Prostate gland (tissue), 2 donors: ENCODE data around the gene STARD9.

Experiments
- CTCF ChIP-seq, 4 experiments: fragments of 200-600 bp in 2 of 4; fragments of 450-650 bp in 2 of 4; sonication (generic) in 2 of 4; IDR thresholded peaks; 1 replicate in 3 of 4; 2 replicates in 1 of 4; pipeline ENCODE4 v1.5.1; 2016 to 2019; ENCODE audit warnings: antibody characterized with exemption in 4 of 4, mild to moderate bottlenecking in 2 of 4, moderate library complexity in 2 of 4
- POLR2A ChIP-seq: fragments of 450-650 bp; IDR thresholded peaks from one replicate; pipeline ENCODE4 v1.6.1; 2016; ENCODE audit warnings: antibody characterized with exemption, mild to moderate bottlenecking
- POLR2AphosphoS5 ChIP-seq: sonication (generic); formaldehyde crosslinking; IDR thresholded peaks from one replicate; pipeline ENCODE4 v1.6.1; 2017; ENCODE audit warnings: antibody characterized with exemption

- TF ChIP-seq CTCF (IDR thresholded peaks at IDR 0.05) (no peak), POLR2AphosphoS5 (no peak), POLR2A (no peak)
Observed at GRCh38 chr15:42528970-42529369, 46.4 kb upstream of the STARD9 start.
